SK-N-SH (cell line): ENCODE results near the gene NOTCH4. TPM values are rescaled to one million over a fixed set of nuclear protein-coding genes. Genes with fewer than 3 reads are reported as not detected.

Experiments used
- CTCF ChIA-PET: fragments of 300-600, 350-600 bp; formaldehyde crosslinking; extraction: SDS; loops from one replicate; lab custom pipeline; 2021; lab: Yijun Ruan, JAX
- POLR2A ChIA-PET: fragments of 350-600 bp; sonication (Branson Sonifier 250); formaldehyde crosslinking; extraction: SDS; loops from one replicate; lab custom pipeline; 2020; ENCODE audit warnings: antibody characterized with exemption, inconsistent platforms; lab: Yijun Ruan, JAX
- DNase-seq: peaks from one replicate; pipeline ENCODE4 v3.0.0; 2012
- H2AFZ ChIP-seq: fragments of 200-600 bp; sonication (generic); 2 replicates; pipeline ENCODE4 v1.8.1; 2016; ENCODE audit warnings: antibody characterized with exemption, mild to moderate bottlenecking, low read depth
- H3F3A ChIP-seq: fragments of 200-600 bp; sonication (generic); replicated peaks from 2 replicates; pipeline ENCODE3; 2016; ENCODE audit warnings: antibody characterized with exemption, mild to moderate bottlenecking; ENCODE audit not compliant: insufficient read depth
- H3K27ac ChIP-seq, 2 experiments: fragments of 200-500 bp in 1 of 2; fragments of 200-600 bp in 1 of 2; sonication (Bioruptor generic) in 1 of 2; sonication (generic), shearing (Covaris generic) in 1 of 2; 2 replicates each; pipeline versions ENCODE4 v1.5.1 to v1.6.1; 2014 to 2016; ENCODE audit warnings: low read depth in 2 of 2, inconsistent platforms in 1 of 2, low read length in 1 of 2, mild to moderate bottlenecking in 1 of 2, mixed read lengths in 1 of 2
- H3K27me3 ChIP-seq: fragments of 200-600 bp; sonication (generic), shearing (Covaris generic); 2 replicates; pipeline ENCODE4 v1.6.1; 2016; ENCODE audit warnings: mixed run types; ENCODE audit not compliant: insufficient read depth
- H3K36me3 ChIP-seq, 2 experiments: fragments of 200-500 bp in 1 of 2; fragments of 200-600 bp in 1 of 2; sonication (Bioruptor generic) in 1 of 2; sonication (generic) in 1 of 2; replicated peaks in 1 of 2; 2 replicates each; pipeline versions ENCODE3 to v1.5.1; 2014 to 2016; ENCODE audit warnings: low read length in 1 of 2, mild to moderate bottlenecking in 1 of 2; ENCODE audit not compliant: insufficient read depth in 2 of 2, control insufficient read depth in 1 of 2
- H3K4me1 ChIP-seq, 2 experiments: fragments of 200-500 bp in 1 of 2; fragments of 200-600 bp in 1 of 2; sonication (Bioruptor generic) in 1 of 2; sonication (generic), shearing (Covaris generic) in 1 of 2; 2 replicates each; pipeline versions ENCODE4 v1.5.1 to v1.6.1; 2014 to 2016; ENCODE audit warnings: low read depth in 1 of 2, low read length in 1 of 2, mixed run types in 1 of 2; ENCODE audit not compliant: insufficient read depth in 2 of 2, control insufficient read depth in 1 of 2
- H3K4me2 ChIP-seq: fragments of 200-600 bp; sonication (generic), shearing (Covaris generic); 2 replicates; pipeline ENCODE4 v1.6.1; 2017; ENCODE audit warnings: mixed run types
- H3K4me3 ChIP-seq, 2 experiments: fragments of 200-500 bp in 1 of 2; fragments of 200-600 bp in 1 of 2; sonication (Bioruptor generic) in 1 of 2; sonication (generic), shearing (Covaris generic) in 1 of 2; 2 replicates each; pipeline versions ENCODE4 v1.5.1 to v1.8.1; 2014 to 2016; ENCODE audit warnings: low read depth in 2 of 2, inconsistent platforms in 1 of 2, low read length in 1 of 2, mild to moderate bottlenecking in 1 of 2, mixed read lengths in 1 of 2, moderate library complexity in 1 of 2
- H3K79me2 ChIP-seq: fragments of 200-600 bp; sonication (generic); 2 replicates; pipeline ENCODE4 v1.8.1; 2017; ENCODE audit warnings: mild to moderate bottlenecking; ENCODE audit not compliant: insufficient read depth
- H3K9ac ChIP-seq: fragments of 200-600 bp; sonication (generic); 2 replicates; pipeline ENCODE4 v1.6.1; 2017; ENCODE audit warnings: mixed run types
- H3K9me2 ChIP-seq: fragments of 200-600 bp; sonication (generic); 2 replicates; pipeline ENCODE4 v1.6.1; 2017; ENCODE audit warnings: mixed run types
- H3K9me3 ChIP-seq: fragments of 200-600 bp; sonication (generic); 2 replicates; pipeline ENCODE4 v1.6.1; 2017; ENCODE audit warnings: mixed run types, mild to moderate bottlenecking, moderate library complexity
- H4K20me1 ChIP-seq: fragments of 200-600 bp; sonication (generic); 2 replicates; pipeline ENCODE4 v1.6.1; 2017; ENCODE audit warnings: mild to moderate bottlenecking, mixed run types; ENCODE audit not compliant: insufficient read depth
- FOSL2 ChIP-seq: IDR thresholded peaks from 2 replicates; pipeline ENCODE4 v1.4.0; 2012; ENCODE audit warnings: low read depth, mild to moderate bottlenecking, moderate library complexity, borderline replicate concordance
- GABPA ChIP-seq: IDR thresholded peaks from 2 replicates; pipeline ENCODE4 v1.4.0; 2012; ENCODE audit warnings: low read depth, mild to moderate bottlenecking
- POLR2AphosphoS5 ChIP-seq: IDR thresholded peaks from 2 replicates; pipeline ENCODE4 v1.6.1; 2012; ENCODE audit warnings: low read depth, low read length
- TAF1 ChIP-seq: IDR thresholded peaks from 2 replicates; pipeline ENCODE4 v1.6.1; 2012; ENCODE audit warnings: low read depth, mild to moderate bottlenecking, low read length, moderate library complexity, borderline replicate concordance
- YY1 ChIP-seq: IDR thresholded peaks from 2 replicates; pipeline ENCODE4 v1.4.0; 2012; ENCODE audit warnings: low read depth, mild to moderate bottlenecking
- WGBS: methylation state at CpG from one replicate; pipeline ENCODE4 v1.1.6; 2017; ENCODE audit warnings: low lambda C conversion rate; 5-methylcytosine and 5-hydroxymethylcytosine counted together
- polyA plus RNA-seq, 3 experiments: library from polyadenylated mRNA; depleted of rRNA; stranded (reverse); fragments of >200 nt; gene quantifications; 2 replicates each; pipeline ENCODE4 v1.2.3, GENCODE V29; 2012
- TF ChIP-seq, protein P1 (sequence below): IDR thresholded peaks from 2 replicates; pipeline ENCODE4 v1.4.0; 2012; ENCODE audit warnings: low read depth, borderline replicate concordance
- TF ChIP-seq, protein P2 (sequence below): IDR thresholded peaks from 2 replicates; pipeline ENCODE4 v1.4.0; 2012; ENCODE audit warnings: low read depth, borderline replicate concordance

Gene NOTCH4
- polyA plus RNA-seq, 1 of the 3 experiments (the other 2 are of a cell fraction) = 2.5 TPM

DNA sequence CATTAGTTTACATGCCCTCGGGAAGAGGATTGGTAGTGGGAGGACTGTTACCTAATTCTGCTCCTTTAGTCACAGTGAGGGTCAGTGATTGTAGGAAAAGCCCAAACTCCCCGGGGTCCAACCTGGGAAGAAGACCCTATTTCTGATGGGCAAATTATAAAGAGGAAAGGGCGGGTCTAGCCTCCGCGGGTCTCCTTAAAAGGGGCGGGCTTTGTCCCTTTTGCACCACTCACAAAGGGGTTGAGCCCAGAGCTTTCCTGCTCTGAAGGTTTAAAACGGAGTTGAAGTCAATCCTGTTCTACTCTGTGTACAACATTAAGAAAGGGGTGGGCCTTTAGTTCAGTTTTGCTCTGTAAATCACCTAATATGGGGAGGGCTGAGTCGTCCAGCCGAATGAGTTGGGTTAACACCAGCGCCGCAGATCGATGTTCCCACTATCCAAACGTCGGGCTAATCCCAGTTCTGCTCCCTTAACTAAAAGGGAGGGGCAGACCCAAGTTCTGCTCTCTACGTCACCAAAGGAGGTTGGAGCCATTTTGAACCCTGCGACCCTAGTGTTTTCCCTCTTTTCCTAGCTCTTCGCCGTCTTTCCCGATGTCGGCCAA is 46.6 kb downstream of the NOTCH4 start:
- CTCF ChIA-PET = interaction anchor here (1.4 to 1.6 kb wide), 2 partner anchors 18 to 129 kb away, joined by 4 read pairs; no protein-coding TSS in a partner anchor
- TF ChIP-seq, protein P1, sequence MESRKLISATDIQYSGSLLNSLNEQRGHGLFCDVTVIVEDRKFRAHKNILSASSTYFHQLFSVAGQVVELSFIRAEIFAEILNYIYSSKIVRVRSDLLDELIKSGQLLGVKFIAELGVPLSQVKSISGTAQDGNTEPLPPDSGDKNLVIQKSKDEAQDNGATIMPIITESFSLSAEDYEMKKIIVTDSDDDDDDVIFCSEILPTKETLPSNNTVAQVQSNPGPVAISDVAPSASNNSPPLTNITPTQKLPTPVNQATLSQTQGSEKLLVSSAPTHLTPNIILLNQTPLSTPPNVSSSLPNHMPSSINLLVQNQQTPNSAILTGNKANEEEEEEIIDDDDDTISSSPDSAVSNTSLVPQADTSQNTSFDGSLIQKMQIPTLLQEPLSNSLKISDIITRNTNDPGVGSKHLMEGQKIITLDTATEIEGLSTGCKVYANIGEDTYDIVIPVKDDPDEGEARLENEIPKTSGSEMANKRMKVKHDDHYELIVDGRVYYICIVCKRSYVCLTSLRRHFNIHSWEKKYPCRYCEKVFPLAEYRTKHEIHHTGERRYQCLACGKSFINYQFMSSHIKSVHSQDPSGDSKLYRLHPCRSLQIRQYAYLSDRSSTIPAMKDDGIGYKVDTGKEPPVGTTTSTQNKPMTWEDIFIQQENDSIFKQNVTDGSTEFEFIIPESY = no peak
- peak; percentile 79 for TF ChIP-seq YY1
- peak; percentile 49 for TF ChIP-seq TAF1
- peak; percentile 33; the same call in 1 of the 2 replicates for TF ChIP-seq GABPA
- peak; percentile 56 for TF ChIP-seq POLR2AphosphoS5
- no peaks in the 10 kb centered on the region for H3K9me2 ChIP-seq
- H3K27me3 ChIP-seq = no peaks in the 10 kb centered on the region
- POLR2A ChIA-PET = interaction anchor here (1.3 to 4.1 kb wide), 6 partner anchors 13 to 794 kb away, joined by 5 to 22 read pairs (median 6); partner anchors contain the start of genes ATF6B, FKBPL, PBX2 and PRRT1
- peak overlapping the region; percentile 84 for H3K9ac ChIP-seq
- no peaks in the 10 kb centered on the region for H4K20me1 ChIP-seq
- H3K79me2 ChIP-seq = peaks cover 47% of the 10 kb centered on the region
- H3K4me2 ChIP-seq = peak overlapping the region; percentile 81
- peak overlapping the region; percentile 88 for H2AFZ ChIP-seq
- 3% methylated on average over 19 of the region's 20 CpGs for WGBS
- H3K4me1 ChIP-seq = peaks cover 12 to 40% of the 10 kb centered on the region in 2 experiments; a peak in 3 of 4 replicates
- H3K9me3 ChIP-seq = no peaks in the 10 kb centered on the region
- H3K4me3 ChIP-seq = peak overlapping the region; percentile 84 to 99
- peaks cover 9 to 12% of the 10 kb centered on the region in 2 experiments for H3K36me3 ChIP-seq
- DNase-seq = peak; percentile 55
- H3F3A ChIP-seq = peaks cover 13% of the 10 kb centered on the region
- peak overlapping the region; percentile 98 to 99 for H3K27ac ChIP-seq

DNA sequence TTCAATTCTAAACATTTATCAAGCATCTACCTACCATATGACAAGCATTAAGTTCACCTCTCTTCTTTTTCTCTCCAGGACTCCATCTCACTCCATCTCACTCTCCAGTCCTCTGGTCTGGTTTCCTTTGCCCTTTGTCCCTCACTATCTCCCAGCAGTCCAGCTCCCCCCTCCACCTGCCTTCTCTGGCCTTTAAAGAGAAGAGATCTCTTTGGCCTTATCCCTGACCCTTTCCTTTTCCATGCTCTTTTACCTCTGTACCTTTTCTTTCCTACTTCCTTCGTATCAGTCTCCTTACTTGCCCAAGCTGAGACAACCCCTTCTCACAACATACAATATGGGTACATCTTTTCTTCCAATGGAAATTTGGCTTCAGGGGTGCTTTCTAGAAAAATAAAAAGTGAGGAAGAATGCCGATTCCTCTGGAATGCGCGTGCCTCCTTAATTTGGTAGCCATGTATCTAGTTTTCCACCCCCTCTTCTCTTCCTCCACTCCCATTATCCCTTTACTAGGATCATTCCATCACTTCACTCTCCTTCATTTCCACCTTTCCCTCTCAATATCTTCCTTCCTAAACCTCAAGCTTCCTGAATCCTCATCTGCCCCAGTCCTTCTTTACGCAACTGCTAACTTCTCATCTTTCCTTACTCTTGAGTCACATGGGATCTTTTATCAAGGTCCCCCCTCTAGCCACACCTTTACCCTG is 47.2 kb downstream of the NOTCH4 start:
- Histone ChIP-seq H3K9me2 (no peaks in the 10 kb centered on the region), H3K9me3 (no peaks in the 10 kb centered on the region), H3K9ac (peak overlapping the region; percentile 84), H3K4me3 (peak overlapping the region; percentile 84 to 99), H2AFZ (peak overlapping the region; percentile 88), H3F3A (peaks cover 13% of the 10 kb centered on the region), H3K36me3 (peaks cover 9 to 12% of the 10 kb centered on the region in 2 experiments), H3K27me3 (no peaks in the 10 kb centered on the region), H3K27ac (peak overlapping the region; percentile 98 to 99), H3K4me1 (peaks cover 12 to 40% of the 10 kb centered on the region in 2 experiments; a peak in 3 of 4 replicates)
- no peak for DNase-seq
- POLR2A ChIA-PET = interaction anchor here (0.7 to 4.1 kb wide), 8 partner anchors 13 to 795 kb away, joined by 3 to 22 read pairs (median 6); partner anchors contain the start of genes ATF6B, FKBPL, GPANK1 and PBX2
- CTCF ChIA-PET = interaction anchor here (0.7 to 1.6 kb wide), 4 partner anchors 10 to 129 kb away, joined by 3 to 4 read pairs (median 4); partner anchors contain the start of gene EGFL8
- WGBS = 5% methylated on average over 5 of the region's 5 CpGs
- no peak for TF ChIP-seq FOSL2
- TF ChIP-seq, protein P2, sequence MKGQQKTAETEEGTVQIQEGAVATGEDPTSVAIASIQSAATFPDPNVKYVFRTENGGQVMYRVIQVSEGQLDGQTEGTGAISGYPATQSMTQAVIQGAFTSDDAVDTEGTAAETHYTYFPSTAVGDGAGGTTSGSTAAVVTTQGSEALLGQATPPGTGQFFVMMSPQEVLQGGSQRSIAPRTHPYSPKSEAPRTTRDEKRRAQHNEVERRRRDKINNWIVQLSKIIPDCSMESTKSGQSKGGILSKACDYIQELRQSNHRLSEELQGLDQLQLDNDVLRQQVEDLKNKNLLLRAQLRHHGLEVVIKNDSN = peak; percentile 10; the same call in 1 of the 2 replicates
- TF ChIP-seq, all 33 proteins: peak for 1
- Histone ChIP-seq H3K79me2 (peaks cover 53% of the 10 kb centered on the region), H3K4me2 (peak overlapping the region; percentile 81), H4K20me1 (no peaks in the 10 kb centered on the region)
